Bronchial epithelial cell (primary cell): ENCODE data around the gene WAS. TPM values are rescaled to one million over a fixed set of nuclear protein-coding genes. Genes with fewer than 3 reads are reported as not detected.

Experiments
- DNase-seq: peaks from one replicate; pipeline ENCODE4 v3.0.0-alpha.2; 2010; ENCODE audit warnings: low read depth
- FAIRE-seq: peaks from 2 replicates; lab custom pipeline; 2011; peaks lifted over from hg19 to GRCh38; lab: Jason Lieb, UNC
- H3K27me3 ChIP-seq: 2 replicates; pipeline ENCODE4 v1.5.1; 2011; ENCODE audit warnings: low read length; ENCODE audit not compliant: control insufficient read depth, insufficient read depth
- H3K36me3 ChIP-seq: 2 replicates; pipeline ENCODE4 v1.5.1; 2011; ENCODE audit warnings: low read length; ENCODE audit not compliant: control insufficient read depth, insufficient read depth
- H3K4me3 ChIP-seq: 2 replicates; pipeline ENCODE4 v1.5.1; 2011; ENCODE audit warnings: mild to moderate bottlenecking, low read depth, low read length, control low read depth
- CTCF ChIP-seq: IDR thresholded peaks from 2 replicates; pipeline ENCODE4 v1.5.1; 2011; ENCODE audit warnings: mild to moderate bottlenecking, moderate library complexity, low read length, control low read depth, inconsistent platforms; ENCODE audit not compliant: insufficient read depth, severe bottlenecking
- total RNA-seq: library from RNA; depleted of rRNA; stranded (reverse); fragments of >200 nt; gene quantifications from 2 replicates; pipeline ENCODE4 v1.2.1, GENCODE V29; 2014

WAS gene
- total RNA-seq, 1 donor from 2014 or later = not detected

DNA sequence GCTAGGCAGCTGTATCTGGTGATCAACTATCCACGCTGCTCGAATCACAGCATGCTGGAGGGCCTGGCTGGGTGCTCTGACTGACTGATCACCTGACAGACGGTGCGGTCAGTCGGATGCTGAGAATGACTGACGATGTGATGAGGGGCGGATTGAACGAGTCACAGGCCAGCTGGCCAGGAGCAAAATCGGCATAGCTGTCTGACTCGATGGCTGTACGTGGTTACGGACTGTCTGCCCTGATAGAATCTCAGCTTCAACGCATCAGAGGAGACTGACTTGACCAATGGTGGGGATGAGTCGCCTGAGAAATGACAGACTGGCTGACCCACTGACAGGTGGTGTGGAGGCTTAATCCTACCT is 11.9 kb downstream of the WAS start:
- FAIRE-seq = no peak
- Histone ChIP-seq H3K4me3 (no peak overlapping the region), H3K27me3 (no peaks in the 10 kb centered on the region), H3K36me3 (no peaks in the 10 kb centered on the region)
- DNase-seq = peak; percentile 7
- TF ChIP-seq CTCF = no peak

GRCh38 chrX:48695925-48696300 is 12.3 kb downstream of the WAS start:
- no peak for TF ChIP-seq CTCF
- FAIRE-seq (no peak), DNase-seq (no peak)
- Histone ChIP-seq H3K27me3 (no peaks in the 10 kb centered on the region), H3K36me3 (no peaks in the 10 kb centered on the region), H3K4me3 (peak overlapping the region; percentile 45)

DNA sequence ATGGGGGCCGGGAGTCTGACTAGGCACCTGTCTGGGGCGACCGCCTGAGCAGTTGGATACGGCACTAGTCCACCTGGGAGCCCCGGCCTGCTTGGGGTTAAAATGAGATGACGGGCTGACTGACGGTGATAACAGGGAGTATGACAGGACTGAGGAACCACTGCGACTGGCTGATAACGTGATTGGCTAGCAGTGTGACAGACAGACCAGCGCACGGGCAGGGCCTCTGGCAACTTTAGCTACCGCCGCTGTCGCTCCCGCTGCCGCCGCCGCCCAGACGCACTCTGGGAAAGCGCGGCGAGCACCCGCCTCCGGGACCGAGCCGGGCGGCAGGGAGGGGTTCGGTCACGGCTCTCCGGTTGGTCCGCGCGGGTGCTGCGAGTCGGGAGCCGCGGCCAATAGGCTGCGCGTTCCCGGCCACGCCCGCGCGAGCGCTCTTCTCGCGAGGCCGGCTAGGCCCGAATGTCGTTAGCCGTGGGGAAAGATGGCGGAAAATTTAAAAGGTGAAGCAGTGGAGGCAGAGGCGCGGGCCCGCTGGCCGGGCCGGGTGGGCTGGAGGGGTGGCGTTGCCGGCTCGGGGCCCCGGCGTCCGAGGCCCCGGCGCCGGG is 12.8 kb downstream of the WAS start, which contains the start of gene SUV39H1:
SUV39H1 (plus strand) TSS at position 434 of the 608 bp plus-strand sequence; CDS start at position 485, 51 bp downstream.
- TF ChIP-seq CTCF = no peak
- Histone ChIP-seq H3K36me3 (no peaks in the 10 kb centered on the region), H3K27me3 (no peaks in the 10 kb centered on the region), H3K4me3 (peak within 1 kb of the TSS; percentile 45)
- DNase-seq (peak; percentile 71), FAIRE-seq (no peak)

- Histone ChIP-seq H3K36me3 (no peaks in the 10 kb centered on the region), H3K27me3 (no peaks in the 10 kb centered on the region), H3K4me3 (peak overlapping the region; percentile 45)
- no peak for DNase-seq
- FAIRE-seq = no peak
- no peak for TF ChIP-seq CTCF
These were observed 13.5 kb downstream of the WAS start for GRCh38 chrX:48696909-48697727.

GRCh38 chrX:48698306-48698705 is 14.7 kb downstream of the WAS start:
- no peak for DNase-seq
- Histone ChIP-seq H3K27me3 (no peaks in the 10 kb centered on the region), H3K36me3 (no peaks in the 10 kb centered on the region), H3K4me3 (no peak overlapping the region)
- no peak for TF ChIP-seq CTCF
- no peak for FAIRE-seq

- Histone ChIP-seq H3K4me3 (no peak overlapping the region), H3K27me3 (no peaks in the 10 kb centered on the region), H3K36me3 (no peaks in the 10 kb centered on the region)
- no peak for DNase-seq
- no peak for FAIRE-seq
- TF ChIP-seq CTCF = no peak
These were observed 16.6 kb downstream of the WAS start for GRCh38 chrX:48700246-48700645.
